ENCODE results near the gene UMAD1.
"Not testable (repeated sequence)": the region's sequence is repeated elsewhere in the genome, so short reads cannot be mapped to it uniquely, and the experiment has no call there.

Gene UMAD1

GRCh38 chr7:7652798-7653540 lies 12.4 kb downstream of the UMAD1 start:
- DNase-seq (ENCODE audit: low read depth, low spot score): no peak

- DNase-seq (ENCODE audit: low read depth, low spot score): no peak
Observed at GRCh38 chr7:7653593-7654187, 13.1 kb downstream of the UMAD1 start.

GRCh38 chr7:7654964-7655715 lies 14.6 kb downstream of the UMAD1 start:
- no peak for DNase-seq (ENCODE audit: low read depth, low spot score)

DNA sequence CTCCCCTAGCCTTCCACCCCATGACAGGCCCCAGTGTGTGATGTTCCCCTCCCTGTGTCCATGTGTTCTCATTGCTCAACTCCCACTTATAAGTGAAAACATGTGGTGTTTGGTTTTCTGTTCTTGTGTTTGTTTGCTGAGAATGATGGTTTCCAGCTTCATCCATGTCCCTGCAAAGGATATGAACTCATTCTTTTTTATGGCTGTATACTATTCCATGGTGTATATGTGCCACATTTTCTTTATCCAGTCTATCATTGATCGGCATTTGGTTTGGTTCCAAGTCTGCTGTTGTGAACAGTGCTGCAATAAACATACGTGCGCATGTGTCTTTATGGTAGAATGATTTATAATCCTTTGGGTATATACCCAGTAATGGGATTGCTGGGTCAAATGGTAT lies 15.9 kb downstream of the UMAD1 start:
- not testable (repeated sequence) for DNase-seq (ENCODE audit: low read depth, low spot score)

DNA sequence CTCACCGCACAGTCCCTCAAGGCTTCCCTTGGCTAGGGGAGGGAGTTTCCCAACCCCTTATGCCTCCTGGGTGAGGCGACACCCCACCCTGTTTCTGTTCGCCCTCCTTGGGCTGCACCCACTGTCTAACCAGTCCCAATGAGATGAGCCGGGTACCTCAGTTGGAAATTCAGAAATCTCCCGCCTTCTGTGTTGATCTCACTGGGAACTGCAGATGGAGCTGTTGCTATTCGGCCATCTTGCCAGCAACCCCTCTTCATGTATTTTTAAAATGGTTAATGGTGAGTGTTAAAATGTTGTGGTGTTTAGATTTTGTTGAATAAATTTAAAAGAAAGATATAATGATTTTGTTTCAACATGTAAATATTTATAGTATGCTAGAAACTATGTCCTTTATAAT lies 22.0 kb downstream of the UMAD1 start:
- peak; percentile 32 for DNase-seq (ENCODE audit: low read depth, low spot score)

- DNase-seq (ENCODE audit: low read depth, low spot score): no peak
Observed at GRCh38 chr7:7664291-7664690, 23.7 kb downstream of the UMAD1 start.

DNA sequence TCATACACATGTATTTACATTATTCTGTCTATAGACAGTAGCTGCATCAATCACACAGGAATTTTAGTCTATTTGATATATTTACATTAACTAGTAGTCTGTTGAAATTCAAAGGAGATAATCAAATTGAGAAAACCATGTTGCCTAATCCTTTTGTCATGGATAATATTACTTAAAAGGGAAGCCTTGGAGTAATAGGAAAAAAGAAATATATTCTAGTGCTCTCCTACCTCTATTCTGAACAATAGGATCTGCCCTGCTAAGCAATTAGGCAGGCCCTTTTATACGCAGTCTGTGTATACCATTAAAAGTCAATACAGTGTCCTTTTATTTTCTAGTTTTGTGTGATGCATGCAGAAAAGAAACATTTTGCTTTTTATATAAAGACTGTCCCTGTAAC lies 24.5 kb downstream of the UMAD1 start:
- no peak for DNase-seq (ENCODE audit: low read depth, low spot score)

DNA sequence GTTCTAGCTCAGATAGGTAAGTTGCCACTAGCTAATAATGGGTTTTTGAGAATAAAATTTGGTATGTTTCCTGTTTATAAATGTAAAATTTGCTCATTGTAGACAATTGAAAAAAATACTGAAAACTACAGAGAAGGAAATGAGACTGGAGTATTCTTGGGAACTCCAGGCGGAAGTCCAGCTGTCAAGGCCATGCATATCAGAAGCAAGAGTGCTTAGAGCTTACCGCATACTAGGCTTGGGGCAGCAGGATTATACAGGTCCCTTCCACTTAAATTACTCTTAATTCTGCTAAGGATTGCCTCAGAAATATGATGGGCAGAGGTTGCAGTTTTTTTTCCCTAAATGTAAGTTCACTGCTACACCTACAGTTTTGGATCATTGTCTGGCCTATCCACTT lies 26.6 kb downstream of the UMAD1 start:
- no peak for DNase-seq (ENCODE audit: low read depth, low spot score)

DNA sequence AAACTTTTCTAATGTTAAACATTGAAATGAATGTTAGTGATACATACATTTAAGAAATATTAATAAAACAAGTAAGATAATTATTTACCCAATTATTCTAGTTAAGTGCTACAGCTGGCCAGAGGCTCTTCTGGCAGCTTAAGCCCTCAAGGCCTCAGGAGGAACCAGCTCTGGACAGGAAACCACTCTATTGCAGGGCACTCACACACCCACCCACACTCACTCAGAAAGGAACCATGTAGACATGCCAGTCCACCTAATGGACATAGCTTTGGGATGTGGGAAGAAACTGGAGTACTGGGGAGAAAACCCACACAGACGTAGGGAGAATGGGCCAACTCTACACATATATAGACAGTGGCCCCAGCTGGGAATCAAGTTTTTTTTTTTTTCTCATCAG lies 28.2 kb downstream of the UMAD1 start:
- no peak for DNase-seq (ENCODE audit: low read depth, low spot score)

GRCh38 chr7:7670490-7670889 lies 29.9 kb downstream of the UMAD1 start:
- DNase-seq (ENCODE audit: low read depth, low spot score): no peak

- no peak for DNase-seq (ENCODE audit: low read depth, low spot score)
Observed at GRCh38 chr7:7671361-7671760, 30.8 kb downstream of the UMAD1 start.

- DNase-seq (ENCODE audit: low read depth, low spot score): no peak
Observed at GRCh38 chr7:7672545-7673239, 32.1 kb downstream of the UMAD1 start.

DNA sequence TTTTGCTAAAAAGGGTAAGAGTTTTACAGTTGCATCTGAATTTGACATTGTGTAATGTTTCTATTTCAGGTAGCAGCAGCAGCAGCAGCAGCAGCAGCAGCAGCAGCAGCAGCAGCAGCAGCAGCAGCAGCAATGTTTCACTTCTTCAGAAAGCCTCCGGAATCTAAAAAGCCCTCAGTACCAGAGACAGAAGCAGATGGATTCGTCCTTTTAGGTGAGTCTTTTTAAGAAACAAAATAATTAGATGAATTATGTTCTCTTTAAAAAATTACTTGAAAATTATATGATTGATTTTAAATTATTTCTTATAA lies 32.6 kb downstream of the UMAD1 start:
- no peak for DNase-seq (ENCODE audit: low read depth, low spot score)

- DNase-seq (ENCODE audit: low read depth, low spot score): no peak
Observed at GRCh38 chr7:7675686-7676085, 35.1 kb downstream of the UMAD1 start.

- not testable (repeated sequence) for DNase-seq (ENCODE audit: low read depth, low spot score)
Observed at GRCh38 chr7:7679640-7680039, 39.1 kb downstream of the UMAD1 start.

DNA sequence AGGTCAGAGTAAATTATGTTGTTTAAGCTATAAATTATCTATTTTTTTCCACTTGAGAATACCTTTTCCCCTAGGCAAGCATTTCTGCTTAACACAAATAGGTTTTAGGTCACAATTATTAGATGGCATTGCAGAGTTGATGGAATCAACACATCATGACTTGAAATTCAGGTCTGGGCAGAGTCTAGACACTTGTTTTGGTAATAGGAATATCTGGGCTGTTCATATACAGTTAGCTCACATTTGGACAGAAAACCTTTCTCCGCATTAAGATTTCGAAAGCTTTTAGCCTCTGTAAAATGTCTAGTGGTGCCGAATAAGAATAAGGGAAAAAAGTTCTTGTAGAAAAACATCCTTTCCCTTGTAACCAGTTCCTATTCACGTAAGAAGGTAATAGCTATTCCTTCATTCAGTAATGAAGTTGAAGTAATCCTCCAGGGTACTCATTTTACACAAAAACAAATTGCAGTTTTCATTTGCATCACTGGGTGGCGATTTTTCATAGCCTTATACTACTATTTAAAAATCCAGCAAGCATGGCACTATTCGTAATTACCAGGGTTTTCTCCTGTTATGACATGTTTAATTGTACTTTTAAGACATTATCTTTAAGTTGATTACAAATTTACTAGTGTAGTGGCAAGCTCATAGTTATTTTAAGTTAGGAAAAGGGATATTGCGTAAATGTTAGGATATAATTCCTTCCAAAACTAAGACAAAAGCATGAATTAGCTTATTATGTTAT lies 40.8 kb downstream of the UMAD1 start:
- peak; percentile 78 for DNase-seq (ENCODE audit: low read depth, low spot score)

- DNase-seq (ENCODE audit: low read depth, low spot score): no peak
Observed at GRCh38 chr7:7681936-7682329, 41.4 kb downstream of the UMAD1 start.

DNA sequence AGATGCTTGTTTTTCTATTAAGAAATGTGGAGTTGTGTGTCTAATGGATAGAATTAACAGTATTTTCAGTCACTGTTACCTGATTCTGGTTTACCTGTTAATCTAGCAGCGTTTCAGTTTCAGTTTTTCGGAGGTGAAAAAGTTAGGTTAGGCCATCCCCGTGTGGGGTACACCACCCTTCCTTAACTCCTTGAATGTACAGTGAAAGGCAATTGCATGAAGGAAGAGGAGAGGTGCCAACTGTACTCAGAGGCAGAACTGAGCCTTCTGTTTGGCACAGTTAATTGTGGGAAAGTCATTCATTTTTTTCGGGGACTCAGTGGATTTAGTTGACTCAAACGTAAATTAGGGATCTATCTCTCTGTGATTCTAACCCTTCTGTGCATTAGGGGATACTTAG lies 42.3 kb downstream of the UMAD1 start:
- DNase-seq (ENCODE audit: low read depth, low spot score): no peak

DNA sequence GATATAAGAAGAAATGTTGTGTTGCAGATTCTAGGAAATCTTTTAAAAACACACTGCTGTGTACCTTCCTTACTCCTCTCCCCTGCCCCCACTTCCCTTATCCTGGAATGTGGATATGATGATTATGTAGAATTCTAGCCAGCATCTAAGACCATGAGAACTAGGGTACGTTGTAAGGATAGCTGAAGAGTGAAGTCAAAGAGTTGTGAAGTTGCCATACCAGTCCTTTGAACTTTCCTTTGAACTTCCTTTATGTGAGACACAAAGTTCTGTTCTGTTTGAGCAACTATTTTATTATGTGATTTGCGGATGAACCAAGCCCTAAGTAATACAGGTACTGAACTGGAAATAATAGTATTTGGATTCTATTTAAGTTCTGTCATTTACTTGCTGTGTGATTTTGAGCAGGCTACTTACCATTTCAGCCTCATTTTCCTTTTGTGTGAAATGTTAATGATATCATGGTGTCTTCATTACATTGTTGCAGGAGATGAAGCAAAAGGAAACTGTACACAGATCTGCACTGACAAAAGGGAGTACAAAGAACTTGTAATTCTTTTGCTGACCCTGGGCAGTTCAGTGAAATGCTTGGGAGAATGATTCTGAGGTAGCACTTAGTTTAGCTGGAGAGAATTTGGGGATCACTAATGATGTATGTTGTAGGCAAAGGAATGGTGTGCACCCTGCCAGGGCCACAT lies 46.4 kb downstream of the UMAD1 start:
- peak; percentile 46 for DNase-seq (ENCODE audit: low read depth, low spot score)

- no peak for DNase-seq (ENCODE audit: low read depth, low spot score)
Observed at GRCh38 chr7:7687800-7688199, 47.2 kb downstream of the UMAD1 start.

DNA sequence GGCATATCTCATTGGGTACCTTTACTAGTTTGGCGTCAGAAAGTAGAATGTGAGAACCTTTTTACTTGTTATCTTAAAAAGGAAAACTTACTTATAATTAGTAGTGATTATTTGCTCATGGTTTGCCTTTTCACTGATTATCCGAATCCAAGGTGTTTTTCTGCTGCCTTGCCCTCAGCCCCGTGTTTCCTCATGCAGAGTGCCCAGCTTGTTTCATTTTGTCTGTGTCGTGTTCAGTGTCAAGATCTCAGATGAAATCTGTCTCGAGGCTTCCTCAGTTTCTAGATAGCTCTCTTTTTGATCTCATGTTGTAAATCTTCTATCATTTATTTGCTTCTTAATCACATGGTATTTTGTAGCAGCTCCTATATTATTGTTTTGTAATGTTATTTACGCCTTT lies 47.8 kb downstream of the UMAD1 start:
- DNase-seq (ENCODE audit: low read depth, low spot score): no peak
